NCI-H1694 treated with DMSO at 0.1 percent for 48 hours (cell line): ENCODE measurements around the gene ABHD12B.
A peak's percentile ranks its signal among the peaks of the same experiment; 100 is the strongest.
"Not testable (repeated sequence)": the region's sequence is repeated elsewhere in the genome, so short reads cannot be mapped to it uniquely, and the experiment has no call there.

ENCODE experiments used
- DNase-seq: peaks from one replicate; lab custom pipeline; 2025; lab: John Stamatoyannopoulos, UW

ABHD12B gene

DNA sequence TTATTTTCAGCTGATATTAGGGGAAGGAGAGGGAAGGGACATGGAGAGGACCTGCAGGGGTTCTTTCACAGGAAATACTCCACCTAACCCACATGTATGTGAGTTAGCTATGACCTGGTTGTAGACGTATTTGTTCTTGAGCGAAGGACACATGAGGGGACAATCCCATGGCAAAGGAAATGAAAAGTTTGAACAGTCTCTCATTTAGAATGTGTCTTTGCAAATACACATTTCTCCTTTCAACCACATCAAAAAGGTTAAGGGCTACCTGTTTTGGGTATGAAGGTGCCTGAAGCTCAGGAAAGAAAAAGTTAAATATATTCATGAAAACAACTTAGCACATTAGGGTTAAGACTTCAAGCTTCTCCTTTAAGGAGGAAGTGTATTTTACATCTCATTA is 65.0 kb downstream of the ABHD12B start:
- DNase-seq, result no peak

DNA sequence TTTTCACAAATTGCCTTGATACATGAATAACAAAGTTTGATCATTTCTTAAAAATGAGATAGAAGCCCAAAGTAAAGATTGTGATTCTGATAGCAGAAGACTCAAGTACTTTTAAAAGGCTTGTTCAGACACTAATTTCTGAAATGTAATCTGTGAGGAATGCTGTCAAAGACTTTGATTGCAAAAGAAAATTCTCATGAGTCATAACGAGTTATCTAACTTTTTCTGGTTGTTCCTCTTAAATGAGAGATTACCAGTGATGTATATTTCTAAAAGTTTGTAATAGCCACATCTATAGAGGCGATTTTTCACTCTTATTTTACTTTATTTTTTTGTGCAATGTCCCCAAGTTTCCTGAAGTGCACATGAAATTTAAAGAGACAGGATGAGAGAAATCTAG is 65.5 kb downstream of the ABHD12B start:
- DNase-seq, result no peak

DNA sequence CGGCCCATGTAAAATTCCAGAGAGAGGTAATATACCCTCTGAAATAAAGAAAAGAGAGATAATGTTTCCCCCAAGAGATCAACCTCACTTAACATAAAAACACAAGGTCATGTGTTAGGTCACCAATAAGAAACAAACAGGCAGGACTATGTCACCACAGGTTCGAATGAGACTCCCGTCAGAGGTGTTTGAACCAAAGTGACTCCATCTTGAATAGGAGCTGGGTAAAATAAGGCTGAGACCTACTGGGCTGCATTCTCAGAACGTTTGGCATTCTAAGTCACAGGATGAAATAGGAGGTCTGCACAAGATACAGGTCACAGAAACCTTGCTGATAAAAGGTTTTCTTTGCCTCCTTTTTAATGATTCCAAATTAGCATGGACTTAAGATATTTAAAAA is 65.9 kb downstream of the ABHD12B start:
- no peak for DNase-seq

DNA sequence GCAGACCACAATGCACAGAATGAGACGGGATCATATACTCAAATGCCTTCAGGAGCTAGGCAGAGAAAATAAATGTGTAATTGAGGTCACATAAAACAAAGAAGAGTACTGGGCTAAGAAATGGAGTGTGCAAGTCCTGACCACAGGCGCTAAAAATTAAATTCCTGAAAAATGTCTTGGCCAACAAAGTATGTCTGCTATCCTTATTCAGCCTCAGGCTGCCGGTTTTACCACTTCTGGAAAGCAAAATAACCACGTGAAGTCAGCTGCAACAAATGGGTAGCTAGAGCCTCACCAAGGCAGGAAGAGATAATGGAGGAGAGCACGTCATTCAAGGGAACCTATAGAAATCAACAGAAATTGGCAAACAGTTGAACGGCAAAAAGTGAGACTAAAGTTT is 69.3 kb downstream of the ABHD12B start:
- DNase-seq, result no peak

DNA sequence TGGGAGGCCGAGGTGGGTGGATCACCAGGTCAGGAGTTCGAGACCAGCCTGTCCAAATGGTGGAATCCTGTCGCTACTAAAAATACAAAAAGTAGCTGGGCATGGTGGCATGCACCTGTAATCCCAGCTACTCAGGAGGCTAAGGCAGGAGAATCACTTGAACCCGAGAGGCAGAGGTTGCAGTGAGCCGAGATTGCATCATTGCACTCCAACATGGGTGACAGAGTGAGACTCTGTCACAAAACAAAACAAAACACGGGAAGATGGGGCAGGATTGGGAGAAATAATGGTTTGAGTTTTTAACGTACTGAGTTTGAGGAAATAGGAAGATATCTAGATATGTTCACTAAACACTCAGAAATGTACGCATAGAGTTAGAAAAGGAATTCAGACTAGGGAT is 69.8 kb downstream of the ABHD12B start:
- not testable (repeated sequence) for DNase-seq

GRCh38 chr14:50943261-50943942 is 71.5 kb downstream of the ABHD12B start:
- DNase-seq, result no peak

DNA sequence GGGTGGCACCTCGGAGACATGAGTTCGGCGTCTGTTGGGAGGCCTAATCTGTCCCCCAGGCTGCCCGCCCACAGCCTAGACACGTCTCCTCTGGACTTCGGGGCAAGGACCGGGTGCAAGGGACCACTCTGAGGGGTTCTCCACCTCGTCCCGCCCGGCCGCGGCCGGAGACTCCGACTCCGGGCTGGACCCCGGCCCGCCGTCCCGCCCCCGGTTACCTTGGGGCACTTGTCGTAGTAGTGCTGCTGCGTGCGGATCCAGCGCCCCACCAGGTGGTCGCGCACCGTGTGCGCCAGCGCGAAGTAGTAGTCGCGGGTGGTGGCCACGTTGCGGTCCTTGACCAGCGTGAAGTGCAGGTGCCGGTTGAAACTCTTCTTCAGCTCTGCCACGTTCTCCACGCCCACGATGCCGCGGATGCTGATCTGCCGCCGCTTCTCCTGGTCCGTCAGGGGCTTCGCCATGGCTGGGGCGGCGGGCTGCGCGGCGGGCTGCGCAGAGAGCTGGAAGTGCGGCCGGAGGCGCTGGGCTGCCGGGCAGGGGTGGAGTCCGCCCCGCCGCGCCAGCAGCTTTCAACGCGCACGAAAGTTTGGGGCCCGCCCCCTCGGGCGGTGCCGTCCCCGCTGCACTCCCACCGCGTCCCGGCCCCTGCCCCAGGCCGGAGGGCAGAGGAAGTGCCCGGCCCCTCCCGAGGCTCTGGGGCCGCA is 72.2 kb downstream of the ABHD12B start, which contains the start of gene PYGL:
TSS of gene PYGL (minus strand) at position 541 of the 704 bp plus-strand sequence. CDS start at position 461, 80 bp downstream.
- DNase-seq, result no peak

DNA sequence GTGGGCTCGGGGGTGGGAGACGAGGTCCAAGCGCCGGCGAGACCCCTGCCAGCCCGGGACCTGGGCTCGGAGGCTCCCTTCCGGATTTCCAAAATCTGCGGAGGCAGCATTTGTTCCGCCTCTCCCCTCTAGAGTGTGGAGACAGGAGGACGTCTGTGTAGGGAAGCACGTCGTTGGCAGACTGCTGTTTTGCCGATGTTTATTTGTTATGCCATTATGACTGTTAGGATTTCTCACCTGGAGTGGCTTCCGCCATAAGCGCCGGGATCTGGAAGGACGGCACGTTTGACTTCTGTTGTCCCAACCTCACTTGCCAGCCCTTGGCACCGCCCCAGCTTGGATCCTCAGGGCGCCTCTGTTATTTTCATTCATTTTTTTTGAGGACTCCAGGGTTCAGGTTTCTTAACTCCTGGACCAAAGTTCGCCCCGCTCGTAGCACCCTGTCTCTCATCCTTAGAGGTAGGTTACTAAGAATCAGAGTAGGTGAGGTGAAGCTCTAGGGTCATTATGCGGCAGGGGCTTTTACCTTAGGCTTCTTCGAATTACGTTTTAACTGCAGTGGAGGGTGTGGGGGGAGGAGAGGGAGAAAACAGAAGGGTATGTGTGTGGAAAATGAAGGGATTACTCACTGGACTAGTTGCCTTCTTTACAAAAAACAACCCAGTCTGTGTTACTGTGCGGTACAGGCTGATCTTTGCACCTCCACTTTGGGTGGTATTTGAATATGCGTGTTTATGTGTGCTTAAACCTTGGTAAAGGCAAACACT is 73.0 kb downstream of the ABHD12B start:
- DNase-seq, result peak; percentile 37

GRCh38 chr14:50946234-50946935 is 74.5 kb downstream of the ABHD12B start:
- DNase-seq, result no peak

DNA sequence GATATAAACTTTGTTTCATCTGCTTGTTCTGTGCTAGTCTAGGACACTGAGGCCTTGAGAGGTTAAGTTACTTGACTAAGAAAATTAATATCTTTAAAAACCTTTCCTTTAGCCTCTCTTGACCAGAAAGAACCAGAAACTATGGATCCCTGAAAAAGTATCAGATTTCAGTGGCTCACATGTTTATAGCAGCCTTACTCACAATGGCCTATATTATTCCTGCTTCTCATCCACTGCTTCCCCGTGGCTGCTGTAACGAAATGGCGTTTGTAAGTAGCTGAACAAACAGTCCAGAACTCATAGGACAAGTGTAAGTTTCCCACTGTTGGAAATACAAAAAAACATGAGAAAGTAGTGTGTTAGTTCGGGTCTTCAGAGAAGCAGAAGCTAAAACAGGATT is 75.6 kb downstream of the ABHD12B start:
- DNase-seq, result no peak

GRCh38 chr14:50948205-50948604 is 76.4 kb downstream of the ABHD12B start:
- DNase-seq, result no peak

- DNase-seq, result no peak
Measured at GRCh38 chr14:50951032-50951431, 79.2 kb downstream of the ABHD12B start.

GRCh38 chr14:50953502-50953901 is 81.6 kb downstream of the ABHD12B start:
- DNase-seq, result no peak
